ENCODE measurements around the gene TRMT11. TPM values are rescaled to one million over a fixed set of nuclear protein-coding genes. Genes with fewer than 3 reads are reported as not detected.

Gene TRMT11
- total and polyA plus RNA-seq, 2 of the 8 experiments (the other 6 are each of a cell fraction or from before 2014, with no cell fraction given): 19.7 to 32.4 TPM

GRCh38 chr6:125957391-125957693 lies 29.0 kb upstream of the TRMT11 start:
- peak overlapping the region; percentile 42 to 74 for H3K4me2 ChIP-seq (ENCODE audit: insufficient read depth in 1 of 2, low read depth in 2 of 2, low read length in 2 of 2)
- H3K27ac ChIP-seq (ENCODE audit: low read depth, low read length): no peak overlapping the region
- H2BK12ac ChIP-seq (ENCODE audit: low read depth, low read length): no peak overlapping the region
- H3K23me2 ChIP-seq (ENCODE audit: low read depth, low read length): no peaks in the 10 kb centered on the region; the same call in 1 of the 2 replicates
- H3K4ac ChIP-seq (replicated peaks; ENCODE audit: insufficient read length, low read depth, low read length): no peak overlapping the region
- TF ChIP-seq SAP30 (IDR thresholded peaks at IDR 0.05; ENCODE audit: insufficient read depth, insufficient replicate concordance, low read length) (peak; percentile 88), TCF12 (IDR thresholded peaks at IDR 0.05; ENCODE audit: low read depth, low read length) (no peak), SIN3A (conservative IDR thresholded peaks at IDR 0.05 in 1 of 2, IDR thresholded peaks at IDR 0.05 in 1 of 2; ENCODE audit: low read depth in 1 of 2, low read length in 2 of 2) (peak; percentile 86; a peak in 2 of 4 replicates), RNF2 (IDR thresholded peaks at IDR 0.05; ENCODE audit: borderline replicate concordance, low read depth, low read length, missing control alignments, poor library complexity, severe bottlenecking) (no peak)
- TF ChIP-seq, protein P1, sequence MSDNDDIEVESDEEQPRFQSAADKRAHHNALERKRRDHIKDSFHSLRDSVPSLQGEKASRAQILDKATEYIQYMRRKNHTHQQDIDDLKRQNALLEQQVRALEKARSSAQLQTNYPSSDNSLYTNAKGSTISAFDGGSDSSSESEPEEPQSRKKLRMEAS (IDR thresholded peaks at IDR 0.05): no peak
- H3K18ac ChIP-seq (ENCODE audit: extremely low read depth, low read length): no peak overlapping the region; the same call in 1 of the 2 replicates
- 32% methylated on average over 3 of the region's 3 CpGs; no CpG with 5 or more reads in 1 of the 2 experiments for WGBS, 2 experiments (ENCODE audit: extremely low coverage in 1 of 2, insufficient coverage in 1 of 2, insufficient read length in 1 of 2, insufficient replicate concordance in 2 of 2, low coverage in 1 of 2, low lambda C conversion rate in 2 of 2, missing lambda C conversion rate in 1 of 2)
- H3K79me2 ChIP-seq (ENCODE audit: control insufficient read depth in 1 of 2, insufficient read depth in 2 of 2, low read length in 2 of 2): peaks cover 0 to 11% of the 10 kb centered on the region in 2 experiments; a peak in 1 of 4 replicates
- no peak overlapping the region for H4K91ac ChIP-seq (replicated peaks; ENCODE audit: insufficient read length, low read length)
- H3K4me3 ChIP-seq (ENCODE audit: extremely low read depth in 1 of 4, insufficient read depth in 2 of 4, low read depth in 3 of 4, low read length in 4 of 4): peak overlapping the region; percentile 47 to 94 (median 90)
- H3K9me3 ChIP-seq (ENCODE audit: insufficient read depth in 2 of 2, low read depth in 1 of 2, low read length in 1 of 2): no peaks in the 10 kb centered on the region
- no peaks in the 10 kb centered on the region for H3K79me1 ChIP-seq (ENCODE audit: low read depth, low read length)
- peak overlapping the region; percentile 43; the same call in 1 of the 2 replicates for H2AFZ ChIP-seq (ENCODE audit: low read length)
- H2BK15ac ChIP-seq (ENCODE audit: low read length): no peak overlapping the region
- H4K5ac ChIP-seq (ENCODE audit: insufficient read length, low read depth, low read length): no peak overlapping the region
- H3K56ac ChIP-seq (replicated peaks; ENCODE audit: insufficient read length, low read depth, low read length): no peak overlapping the region
- no peaks in the 10 kb centered on the region for H3K27me3 ChIP-seq (replicated peaks in 1 of 4; ENCODE audit: control insufficient read depth in 3 of 4, extremely low read depth in 1 of 4, insufficient read depth in 3 of 4, low read length in 3 of 4)
- H2BK120ac ChIP-seq (replicated peaks; ENCODE audit: low read depth, low read length): no peak overlapping the region
- no peak overlapping the region for H2BK5ac ChIP-seq (ENCODE audit: low read depth, low read length)
- DNase-seq (ENCODE audit: low read depth in 1 of 2, low spot score in 2 of 2) (no peak), FAIRE-seq (no peak)
- ChIA-PET CTCF (ENCODE audit: partially characterized antibody) (interaction anchor here (0.5 to 7.3 kb wide), 24 partner anchors 8 to 646 kb away, joined by 3 to 77 read pairs (median 5); partner anchors contain the start of gene NCOA7), POLR2A (ENCODE audit: partially characterized antibody) (interaction anchor here (1.0 to 1.4 kb wide), 3 partner anchors 29 to 167 kb away, joined by 3 to 6 read pairs (median 3); partner anchors contain the start of genes NCOA7 and TRMT11)
- peaks cover 0 to 9% (median 5%) of the 10 kb centered on the region in 4 experiments; a peak in 4 of 7 replicates for H3K4me1 ChIP-seq (replicated peaks in 1 of 4; ENCODE audit: control insufficient read depth in 3 of 4, insufficient read depth in 4 of 4, low read length in 3 of 4)
- H3K14ac ChIP-seq (ENCODE audit: insufficient read length): no peak overlapping the region
- no peak overlapping the region for H3K23ac ChIP-seq (ENCODE audit: insufficient read length)
- no peaks in the 10 kb centered on the region for H4K20me1 ChIP-seq (replicated peaks in 1 of 2; ENCODE audit: control insufficient read depth in 1 of 2, insufficient read depth in 2 of 2, low read length in 2 of 2)
- no peak overlapping the region for H2AK5ac ChIP-seq (ENCODE audit: low read depth, low read length)
- no peak overlapping the region for H2BK20ac ChIP-seq (ENCODE audit: low read length)
- peak overlapping the region; percentile 92; the same call in 1 of the 2 replicates for H4K8ac ChIP-seq (ENCODE audit: extremely low read depth, insufficient read depth, low read length)
- no peaks in the 10 kb centered on the region for H3K36me3 ChIP-seq (ENCODE audit: control insufficient read depth in 2 of 4, insufficient read depth in 4 of 4, low read length in 3 of 4)
- H3K9ac ChIP-seq (replicated peaks in 1 of 4; ENCODE audit: extremely low read depth in 1 of 4, low read depth in 3 of 4, low read length in 3 of 4): peak overlapping the region; percentile 0 to 87 (median 75); a peak in 6 of 7 replicates
